Measurements from ENCODE around the gene VANGL1.

GRCh38 chr1:115640384-115640783, 1.4 kb upstream of the VANGL1 start:
- no peak for TF ChIP-seq CTCF (IDR thresholded peaks at IDR 0.05)
- TF ChIP-seq EP300 (IDR thresholded peaks at IDR 0.05) = no peak
- TF ChIP-seq POLR2A (IDR thresholded peaks at IDR 0.05) = no peak
- no peak for TF ChIP-seq POLR2AphosphoS5 (IDR thresholded peaks at IDR 0.05)

Measured in suprapubic skin (tissue), 4 donors.